Gastroesophageal sphincter (tissue), 4 donors: Measurements from ENCODE around the gene CLTC. TPM values are rescaled to one million over a fixed set of nuclear protein-coding genes. Genes with fewer than 3 reads are reported as not detected.

ENCODE experiments used
- ATAC-seq: fragments of 150-250 bp; one replicate; pipeline ENCODE4 v1.9.1; 2016; ENCODE audit warnings: mild to moderate bottlenecking, moderate library complexity
- H3K27ac ChIP-seq, 4 donors: fragments of 200-600 bp; sonication (generic) in 3 of 4; 1 replicate in 3 of 4; 2 replicates in 1 of 4; pipeline ENCODE4 v1.5.1; 2016 to 2019
- H3K27me3 ChIP-seq: fragments of 200-600 bp; sonication (generic); one replicate; pipeline ENCODE4 v1.5.1; 2019
- H3K36me3 ChIP-seq, 2 donors: fragments of 200-600 bp; sonication (generic); one replicate each; pipeline ENCODE4 v1.5.1; 2019; ENCODE audit warnings: control low read depth in 1 of 2
- H3K4me1 ChIP-seq, 3 donors: fragments of 200-600 bp; sonication (generic); 1 replicate in 2 of 3; 2 replicates in 1 of 3; pipeline ENCODE4 v1.5.1; 2016 to 2019; ENCODE audit warnings: control low read depth in 2 of 3
- H3K4me3 ChIP-seq, 2 donors: fragments of 200-600 bp; sonication (generic); one replicate each; pipeline ENCODE4 v1.5.1; 2019; ENCODE audit warnings: mild to moderate bottlenecking in 1 of 2, moderate library complexity in 1 of 2
- H3K9me3 ChIP-seq, 3 donors: fragments of 200-600 bp; sonication (generic); one replicate each; pipeline ENCODE4 v1.5.1; 2017 to 2019; ENCODE audit warnings: control low read depth in 2 of 3
- EP300 ChIP-seq: sonication (generic); formaldehyde crosslinking; IDR thresholded peaks from one replicate; pipeline ENCODE4 v1.6.1; 2017; ENCODE audit warnings: antibody characterized with exemption, mild to moderate bottlenecking
- POLR2A ChIP-seq, 2 donors: fragments of 450-650 bp; IDR thresholded peaks; one replicate each; pipeline ENCODE4 v1.6.1; 2017; ENCODE audit warnings: antibody characterized with exemption in 2 of 2, mild to moderate bottlenecking in 2 of 2, moderate library complexity in 1 of 2
- POLR2AphosphoS5 ChIP-seq: sonication (generic); formaldehyde crosslinking; IDR thresholded peaks from one replicate; pipeline ENCODE4 v1.6.1; 2017; ENCODE audit warnings: antibody characterized with exemption
- WGBS, 2 donors: methylation state at CpG; one replicate each; pipeline ENCODE4 v1.1.5; 2018; ENCODE audit warnings: low coverage in 1 of 2; 5-methylcytosine and 5-hydroxymethylcytosine counted together
- total RNA-seq, 4 donors: library from RNA; depleted of rRNA; stranded (reverse); fragments of >200 nt; gene quantifications; one replicate each; pipeline ENCODE4 v1.1.0, GENCODE V29; 2016
- TF ChIP-seq, protein P1 (sequence below), 4 experiments: fragments of 200-600 bp in 2 of 4; fragments of 450-650 bp in 2 of 4; sonication (generic) in 1 of 4; IDR thresholded peaks; one replicate each; pipeline ENCODE4 v1.5.1; 2017 to 2019; ENCODE audit warnings: antibody characterized with exemption in 4 of 4, mild to moderate bottlenecking in 2 of 4, moderate library complexity in 2 of 4

The CLTC gene
- total RNA-seq, 4 donors from 2014 or later, result 290 to 342 (median 317) TPM

DNA sequence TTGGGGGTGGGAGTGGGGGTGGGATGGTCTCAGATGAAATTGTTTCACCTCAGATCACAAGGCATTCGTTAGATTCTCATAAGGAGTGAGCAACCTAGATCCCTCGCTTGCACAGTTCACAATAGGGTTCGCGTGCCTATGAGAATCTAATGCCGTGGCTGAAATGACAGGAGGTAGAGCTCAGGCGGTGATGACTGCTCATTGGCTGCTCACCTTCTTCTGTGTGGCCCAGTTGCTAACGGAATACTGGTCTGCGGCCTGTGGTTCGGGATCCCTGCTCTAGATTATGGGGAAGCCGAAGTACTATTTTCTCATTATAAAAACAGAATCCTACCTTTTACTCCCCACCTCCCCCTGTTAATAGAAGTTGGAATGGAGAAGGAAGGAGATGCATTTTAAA, 18.9 kb downstream of the CLTC start:
- H3K27ac ChIP-seq, result no peak overlapping the region
- peaks cover 9 to 90% (median 19%) of the 10 kb centered on the region in 3 donors for H3K4me1 ChIP-seq
- H3K9me3 ChIP-seq, result no peaks in the 10 kb centered on the region
- no peak overlapping the region for H3K4me3 ChIP-seq
- H3K27me3 ChIP-seq, result no peaks in the 10 kb centered on the region
- no peak for ATAC-seq
- TF ChIP-seq, protein P1, sequence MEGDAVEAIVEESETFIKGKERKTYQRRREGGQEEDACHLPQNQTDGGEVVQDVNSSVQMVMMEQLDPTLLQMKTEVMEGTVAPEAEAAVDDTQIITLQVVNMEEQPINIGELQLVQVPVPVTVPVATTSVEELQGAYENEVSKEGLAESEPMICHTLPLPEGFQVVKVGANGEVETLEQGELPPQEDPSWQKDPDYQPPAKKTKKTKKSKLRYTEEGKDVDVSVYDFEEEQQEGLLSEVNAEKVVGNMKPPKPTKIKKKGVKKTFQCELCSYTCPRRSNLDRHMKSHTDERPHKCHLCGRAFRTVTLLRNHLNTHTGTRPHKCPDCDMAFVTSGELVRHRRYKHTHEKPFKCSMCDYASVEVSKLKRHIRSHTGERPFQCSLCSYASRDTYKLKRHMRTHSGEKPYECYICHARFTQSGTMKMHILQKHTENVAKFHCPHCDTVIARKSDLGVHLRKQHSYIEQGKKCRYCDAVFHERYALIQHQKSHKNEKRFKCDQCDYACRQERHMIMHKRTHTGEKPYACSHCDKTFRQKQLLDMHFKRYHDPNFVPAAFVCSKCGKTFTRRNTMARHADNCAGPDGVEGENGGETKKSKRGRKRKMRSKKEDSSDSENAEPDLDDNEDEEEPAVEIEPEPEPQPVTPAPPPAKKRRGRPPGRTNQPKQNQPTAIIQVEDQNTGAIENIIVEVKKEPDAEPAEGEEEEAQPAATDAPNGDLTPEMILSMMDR (IDR thresholded peaks at IDR 0.05), result no peak
- TF ChIP-seq EP300 (no peak), POLR2A (IDR thresholded peaks at IDR 0.05) (no peak), POLR2AphosphoS5 (no peak)
- 69 to 76% methylated on average over 5 to 7 of the region's 10 CpGs for WGBS, 2 donors
- H3K36me3 ChIP-seq, result no peaks in the 10 kb centered on the region

DNA sequence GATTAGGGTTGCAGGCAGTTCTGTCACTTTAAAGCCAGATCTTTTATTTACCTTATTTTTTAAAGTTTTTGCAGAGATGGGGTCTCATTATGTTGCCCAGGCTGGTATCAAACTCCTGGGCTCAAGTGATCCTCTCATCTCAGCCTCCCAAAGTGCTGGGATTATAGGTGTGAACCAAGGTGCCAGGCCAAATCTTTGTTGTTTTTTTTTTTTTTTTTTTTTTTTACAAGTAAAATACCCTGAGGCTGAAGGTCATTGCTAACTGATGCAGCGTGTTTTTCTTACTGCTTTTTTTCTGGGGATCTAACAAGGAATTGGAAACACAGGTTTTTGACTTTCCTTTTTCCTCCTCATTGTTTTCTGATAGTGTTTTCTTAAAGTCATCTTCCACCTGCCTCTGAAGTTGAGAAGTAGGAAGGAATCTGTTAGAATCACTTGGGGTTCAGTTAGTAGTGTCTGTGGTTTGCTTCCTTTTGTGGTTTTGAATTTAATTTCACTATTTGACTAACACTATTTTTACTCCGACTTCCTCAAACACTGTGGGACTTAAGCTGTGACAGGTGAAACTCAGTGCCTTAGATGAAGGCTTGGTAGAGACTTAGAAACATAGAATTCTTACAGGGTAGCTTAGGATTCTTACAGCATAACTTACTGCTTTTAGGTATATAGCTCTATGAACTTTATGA, 22.2 kb downstream of the CLTC start:
- Histone ChIP-seq H3K4me1 (peaks cover 2 to 87% (median 4%) of the 10 kb centered on the region in 3 donors), H3K4me3 (no peak overlapping the region), H3K9me3 (no peaks in the 10 kb centered on the region), H3K27me3 (no peaks in the 10 kb centered on the region), H3K36me3 (peaks cover 0 to 21% of the 10 kb centered on the region in 2 donors), H3K27ac (no peak overlapping the region)
- TF ChIP-seq POLR2A (IDR thresholded peaks at IDR 0.05) (no peak), EP300 (no peak), POLR2AphosphoS5 (no peak)
- TF ChIP-seq, protein P1 (IDR thresholded peaks at IDR 0.05), result no peak
- WGBS, 2 donors, result 64 to 86% methylated on average over 1 to 2 of the region's 2 CpGs
- ATAC-seq, result no peak

DNA sequence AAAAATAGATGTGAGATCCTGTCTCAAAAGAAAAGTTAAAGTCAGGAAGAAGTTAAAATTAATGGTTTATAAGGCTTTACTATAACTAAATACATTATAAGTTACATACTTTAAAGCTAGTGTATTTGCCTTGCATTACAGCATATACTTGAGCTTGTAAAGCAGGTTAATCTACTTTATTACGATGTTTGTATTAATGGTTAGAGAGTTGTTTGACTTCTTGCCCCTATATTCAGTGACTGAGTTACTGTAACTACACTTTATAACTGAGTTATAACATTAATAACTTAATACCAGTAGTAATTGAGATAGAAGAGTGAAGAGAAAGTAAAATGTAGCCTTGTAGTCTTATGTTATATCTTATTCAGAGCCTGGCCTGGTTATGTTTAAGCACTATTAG, 22.9 kb downstream of the CLTC start:
- TF ChIP-seq POLR2A (IDR thresholded peaks at IDR 0.05) (no peak), EP300 (no peak)

DNA sequence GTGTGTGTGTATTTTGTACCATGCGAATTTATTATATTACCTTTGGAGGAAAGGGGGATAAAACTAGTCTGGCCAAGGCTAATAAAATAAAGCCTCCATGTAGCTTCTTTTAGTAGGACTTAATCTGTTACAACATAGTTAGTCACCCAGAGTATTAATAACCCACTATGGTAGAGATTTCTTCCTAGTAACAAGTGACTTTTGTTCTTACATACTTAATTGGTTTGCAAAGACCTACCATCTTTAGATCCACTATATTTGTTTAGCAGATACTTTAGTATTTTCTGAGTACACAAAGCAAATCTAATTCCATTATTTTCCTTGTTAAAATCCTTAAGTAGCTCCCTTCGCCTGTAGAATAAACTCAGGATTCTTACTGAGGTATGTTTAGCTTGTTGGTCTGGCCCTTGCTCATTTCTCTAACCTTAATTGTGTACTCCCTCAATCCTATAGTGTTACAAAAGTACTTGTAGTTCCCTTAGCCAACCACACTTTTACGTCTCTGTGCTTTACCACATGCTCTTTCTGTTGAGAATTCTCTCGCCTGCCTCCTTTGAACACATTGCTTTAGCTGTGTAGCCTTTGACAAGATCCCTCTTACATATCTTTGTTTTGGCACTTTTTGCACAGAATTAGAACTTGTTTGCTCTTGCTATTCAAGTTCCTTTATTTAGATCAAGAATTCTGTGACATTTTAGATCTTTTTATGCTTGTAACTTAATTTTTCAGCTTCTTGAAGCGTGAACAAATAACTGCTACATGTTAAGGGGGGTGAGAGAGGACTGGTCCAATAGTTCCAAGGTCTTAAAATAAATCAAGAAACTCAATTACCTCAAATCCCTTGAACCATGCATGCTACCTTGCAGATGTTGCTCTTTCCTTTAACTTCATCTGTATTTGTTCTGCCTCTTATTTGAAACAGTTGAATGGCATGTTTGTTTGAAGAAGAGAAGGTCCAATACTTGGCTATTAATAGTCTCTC, 23.8 kb downstream of the CLTC start:
- ATAC-seq, result peak; percentile 51
- Histone ChIP-seq H3K27ac (no peak overlapping the region), H3K4me1 (peaks cover 2 to 84% (median 4%) of the 10 kb centered on the region in 3 donors), H3K4me3 (no peak overlapping the region), H3K36me3 (peaks cover 0 to 34% of the 10 kb centered on the region in 2 donors), H3K27me3 (no peaks in the 10 kb centered on the region), H3K9me3 (no peaks in the 10 kb centered on the region)
- WGBS, 2 donors, result 62 to 68% methylated on average over 5 of the region's 5 CpGs
- TF ChIP-seq POLR2A (IDR thresholded peaks at IDR 0.05), result no peak
- TF ChIP-seq, protein P1 (IDR thresholded peaks at IDR 0.05), result no peak

More for the DNA sequence above, 22.9 kb downstream of the CLTC start:
- Histone ChIP-seq H3K27ac (no peak overlapping the region), H3K9me3 (no peaks in the 10 kb centered on the region), H3K36me3 (peaks cover 0 to 25% of the 10 kb centered on the region in 2 donors), H3K4me3 (no peak overlapping the region), H3K27me3 (no peaks in the 10 kb centered on the region), H3K4me1 (peaks cover 2 to 91% (median 4%) of the 10 kb centered on the region in 3 donors)
- no peak for ATAC-seq
- WGBS, 2 donors, result 85 to 100% methylated on average over 1 of the region's 1 CpG

DNA sequence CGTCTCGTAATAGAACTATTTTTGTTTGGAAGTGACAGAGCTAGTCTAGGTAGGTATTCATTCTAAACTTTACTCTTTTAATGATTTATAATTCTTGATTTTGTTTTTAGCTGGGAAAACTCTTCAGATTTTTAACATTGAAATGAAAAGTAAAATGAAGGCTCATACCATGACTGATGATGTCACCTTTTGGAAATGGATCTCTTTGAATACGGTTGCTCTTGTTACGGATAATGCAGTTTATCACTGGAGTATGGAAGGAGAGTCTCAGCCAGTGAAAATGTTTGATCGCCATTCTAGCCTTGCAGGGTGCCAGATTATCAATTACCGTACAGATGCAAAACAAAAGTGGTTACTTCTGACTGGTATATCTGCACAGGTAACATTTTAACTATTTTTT, 27.6 kb downstream of the CLTC start:
- TF ChIP-seq EP300 (no peak), POLR2AphosphoS5 (no peak), POLR2A (IDR thresholded peaks at IDR 0.05) (no peak)
- TF ChIP-seq, protein P1 (IDR thresholded peaks at IDR 0.05), result no peak
- 86 to 89% methylated on average over 4 to 6 of the region's 6 CpGs for WGBS, 2 donors
- ATAC-seq, result no peak
- Histone ChIP-seq H3K27me3 (no peaks in the 10 kb centered on the region), H3K36me3 (peaks cover 7 to 70% of the 10 kb centered on the region in 2 donors), H3K27ac (no peak overlapping the region), H3K9me3 (no peaks in the 10 kb centered on the region), H3K4me1 (peaks cover 2 to 47% (median 2%) of the 10 kb centered on the region in 3 donors), H3K4me3 (no peak overlapping the region)
